Dedifferentiated amniotic fluid mesenchymal stem cell (primary cell): ENCODE measurements around the gene CRYGN.

Source experiments
- DNase-seq: peaks from one replicate; pipeline ENCODE4 v3.0.0-alpha.2; 2016; ENCODE audit errors: extremely low spot score

Gene CRYGN

GRCh38 chr7:151459726-151460473 lies 20.0 kb upstream of the CRYGN start:
- peak; percentile 85 for DNase-seq

GRCh38 chr7:151457534-151457933 lies 17.6 kb upstream of the CRYGN start:
- DNase-seq, result no peak

GRCh38 chr7:151456782-151457181 lies 16.8 kb upstream of the CRYGN start:
- no peak for DNase-seq

GRCh38 chr7:151456276-151456675 lies 16.3 kb upstream of the CRYGN start:
- no peak for DNase-seq

GRCh38 chr7:151455690-151456089 lies 15.7 kb upstream of the CRYGN start:
- DNase-seq, result no peak

GRCh38 chr7:151454932-151455530 lies 15.1 kb upstream of the CRYGN start:
- DNase-seq, result no peak

- peak; percentile 22 for DNase-seq
Measured at GRCh38 chr7:151454305-151454704, 14.4 kb upstream of the CRYGN start.

GRCh38 chr7:151453326-151453791 lies 13.4 kb upstream of the CRYGN start:
- DNase-seq, result no peak

- no peak for DNase-seq
Measured at GRCh38 chr7:151452680-151453325, 12.9 kb upstream of the CRYGN start.

GRCh38 chr7:151451626-151452571 lies 12.0 kb upstream of the CRYGN start:
- no peak for DNase-seq

- no peak for DNase-seq
Measured at GRCh38 chr7:151451156-151451555, 11.2 kb upstream of the CRYGN start.

GRCh38 chr7:151449990-151450389 lies 10.0 kb upstream of the CRYGN start:
- no peak for DNase-seq

- DNase-seq, result peak; percentile 44
Measured at GRCh38 chr7:151448261-151449252, 8.6 kb upstream of the CRYGN start.

- no peak for DNase-seq
Measured at GRCh38 chr7:151447901-151448260, 7.9 kb upstream of the CRYGN start.

- DNase-seq, result no peak
Measured at GRCh38 chr7:151447312-151447711, 7.4 kb upstream of the CRYGN start.

GRCh38 chr7:151446412-151446811 lies 6.5 kb upstream of the CRYGN start:
- no peak for DNase-seq

- DNase-seq, result no peak
Measured at GRCh38 chr7:151444632-151445031, 4.7 kb upstream of the CRYGN start.

- DNase-seq, result no peak
Measured at GRCh38 chr7:151442776-151443496, 3.0 kb upstream of the CRYGN start.

GRCh38 chr7:151440799-151441445 lies 981 bp upstream of the CRYGN start:
- no peak for DNase-seq
